Esophagus muscularis mucosa (tissue), 3 donors: ENCODE data around the gene C10orf53.

Experiments used
- CTCF ChIP-seq, 3 experiments: fragments of 200-600 bp in 2 of 3; fragments of 450-650 bp in 1 of 3; sonication (generic) in 2 of 3; IDR thresholded peaks; one replicate each; pipeline ENCODE4 v1.5.1; 2017 to 2019; ENCODE audit warnings: antibody characterized with exemption in 3 of 3, mild to moderate bottlenecking in 2 of 3, moderate library complexity in 1 of 3
- POLR2AphosphoS5 ChIP-seq, 2 donors: sonication (generic); formaldehyde crosslinking; IDR thresholded peaks; one replicate each; pipeline ENCODE4 v1.6.1; 2017; ENCODE audit warnings: antibody characterized with exemption in 2 of 2

GRCh38 chr10:49647554-49647953, 31.9 kb upstream of the C10orf53 start:
- no peak for TF ChIP-seq CTCF (IDR thresholded peaks at IDR 0.05)
- no peak for TF ChIP-seq POLR2AphosphoS5 (IDR thresholded peaks at IDR 0.05)
